Breast epithelium (tissue), 4 donors: ENCODE results near the gene LYVE1. TPM values are rescaled to one million over a fixed set of nuclear protein-coding genes. Genes with fewer than 3 reads are reported as not detected.

Experiments
- DNase-seq, 2 donors: peaks; one replicate each; pipeline ENCODE4 v3.0.0-alpha.2; 2019; ENCODE audit warnings: low spot score in 2 of 2
- H3K27ac ChIP-seq, 2 donors: fragments of 200-600 bp; sonication (generic) in 1 of 2; one replicate each; pipeline ENCODE4 v1.5.1; 2016 to 2019; ENCODE audit warnings: mild to moderate bottlenecking in 1 of 2
- H3K27me3 ChIP-seq, 2 donors: fragments of 200-600 bp; sonication (generic) in 1 of 2; one replicate each; pipeline versions ENCODE4 v1.5.1 to v1.6.0; 2017 to 2019; ENCODE audit warnings: control low read depth in 1 of 2, mild to moderate bottlenecking in 1 of 2
- H3K36me3 ChIP-seq: fragments of 200-600 bp; one replicate; pipeline ENCODE4 v1.5.1; 2019
- H3K4me1 ChIP-seq, 2 donors: fragments of 200-600 bp; sonication (generic); one replicate each; pipeline ENCODE4 v1.5.1; 2016 to 2019; ENCODE audit warnings: control low read depth in 1 of 2
- H3K4me3 ChIP-seq, 3 donors: fragments of 200-600 bp; sonication (generic); 1 replicate in 2 of 3; 2 replicates in 1 of 3; pipeline ENCODE4 v1.5.1; 2016 to 2019; ENCODE audit warnings: mild to moderate bottlenecking in 3 of 3, moderate library complexity in 2 of 3
- H3K9me3 ChIP-seq, 2 donors: fragments of 200-600 bp; sonication (generic) in 1 of 2; one replicate each; pipeline ENCODE4 v1.5.1; 2016 to 2019; ENCODE audit warnings: control low read depth in 1 of 2
- CTCF ChIP-seq, 3 donors: fragments of 450-650 bp; IDR thresholded peaks; one replicate each; pipeline ENCODE4 v1.5.1; 2016 to 2017; ENCODE audit warnings: antibody characterized with exemption in 3 of 3, mild to moderate bottlenecking in 3 of 3, moderate library complexity in 3 of 3
- POLR2A ChIP-seq: fragments of 450-650 bp; IDR thresholded peaks from one replicate; pipeline ENCODE4 v1.6.1; 2016; ENCODE audit warnings: antibody characterized with exemption, mild to moderate bottlenecking, moderate library complexity
- POLR2AphosphoS5 ChIP-seq, 3 donors: sonication (generic); formaldehyde crosslinking; IDR thresholded peaks; one replicate each; pipeline ENCODE4 v1.6.1; 2017; ENCODE audit warnings: antibody characterized with exemption in 3 of 3
- intact Hi-C: fragments of 100-400 bp; cut with DNase I; formaldehyde crosslinking; loops from one replicate; pipeline ENCODE4 v1.15.1; 2023; ENCODE audit warnings: low total_unique reads
- total RNA-seq, 3 donors: library from RNA; depleted of rRNA; stranded (reverse); fragments of >200 nt; gene quantifications; one replicate each; pipeline ENCODE4 v1.1.0, GENCODE V29; 2016

Gene LYVE1
- total RNA-seq, 3 donors from 2014 or later, result 39.2 to 218 (median 51.8) TPM

- DNase-seq, result no peak
- TF ChIP-seq CTCF (IDR thresholded peaks at IDR 0.05) (no peak), POLR2AphosphoS5 (IDR thresholded peaks at IDR 0.05) (no peak), POLR2A (no peak)
- H3K27ac ChIP-seq, result no peak overlapping the region
- H3K36me3 ChIP-seq, result no peaks in the 10 kb centered on the region
- no peaks in the 10 kb centered on the region for H3K4me1 ChIP-seq
- intact Hi-C loops, result loop anchor here (10.0 kb wide), 1 partner anchor 96 kb away; no protein-coding TSS in a partner anchor
- H3K27me3 ChIP-seq, result no peaks in the 10 kb centered on the region
- no peaks in the 10 kb centered on the region for H3K9me3 ChIP-seq
- H3K4me3 ChIP-seq, result no peak overlapping the region
Observed at GRCh38 chr11:10511181-10511621, 57.3 kb downstream of the LYVE1 start.

Other genes with a start within 250 kb of the LYVE1 start
- 1 to 10 TPM; 6.2 to 6.6 (median 6.4) TPM for gene AMPD3, start 113.4 kb downstream of the LYVE1 start, total RNA-seq
- gene RNF141, start 27.5 kb downstream of the LYVE1 start, total RNA-seq, result 10 to 100 TPM; 31.1 to 54.1 (median 45.8) TPM
- 10 to 100 TPM; 10.1 to 16.1 (median 13.2) TPM for gene IRAG1, start 125.1 kb upstream of the LYVE1 start, total RNA-seq
- 10 to 100 TPM; 24.6 to 35.0 (median 28.5) TPM for gene CTR9, start 182.6 kb upstream of the LYVE1 start, total RNA-seq
- gene EIF4G2, start 240.3 kb upstream of the LYVE1 start, total RNA-seq, result 100 to 1,000 TPM; 385 to 456 (median 416) TPM